ENCODE results near the gene AFMID. TPM values are rescaled to one million over a fixed set of nuclear protein-coding genes. Genes with fewer than 3 reads are reported as not detected.

AFMID gene
- total RNA-seq, 1 donor from 2014 or later, result 15.4 TPM

DNA sequence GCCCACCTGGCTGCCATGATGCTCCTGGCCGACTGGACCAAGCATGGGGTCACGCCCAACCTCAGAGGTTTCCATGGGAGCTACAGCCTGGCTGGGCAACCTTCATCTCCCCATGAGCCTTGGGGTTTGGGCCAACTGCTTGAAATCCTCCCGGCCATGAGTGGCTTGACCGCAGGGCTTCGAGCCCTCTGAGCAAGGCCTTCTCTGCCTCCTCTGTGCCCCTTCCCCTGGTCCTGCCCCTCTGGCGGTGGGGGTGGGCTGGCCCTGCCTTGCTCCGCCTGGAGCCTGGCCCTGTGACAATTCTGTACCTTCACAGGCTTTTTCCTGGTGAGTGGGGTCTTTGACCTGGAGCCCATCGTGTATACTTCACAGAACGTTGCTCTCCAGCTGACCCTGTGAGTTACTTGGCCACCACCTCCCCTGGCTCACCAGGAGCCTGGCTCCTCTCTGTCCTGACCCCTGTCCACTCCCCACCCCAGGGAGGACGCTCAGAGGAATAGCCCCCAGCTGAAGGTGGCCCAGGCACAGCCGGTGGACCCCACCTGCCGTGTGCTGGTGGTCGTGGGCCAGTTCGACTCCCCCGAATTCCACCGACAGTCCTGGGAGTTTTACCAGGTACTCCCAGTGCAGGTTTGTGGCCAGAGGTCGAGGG, 18.1 kb downstream of the AFMID start:
- no peak overlapping the region for H3K4me3 Mint-ChIP-seq
- TF ChIP-seq, protein P1, sequence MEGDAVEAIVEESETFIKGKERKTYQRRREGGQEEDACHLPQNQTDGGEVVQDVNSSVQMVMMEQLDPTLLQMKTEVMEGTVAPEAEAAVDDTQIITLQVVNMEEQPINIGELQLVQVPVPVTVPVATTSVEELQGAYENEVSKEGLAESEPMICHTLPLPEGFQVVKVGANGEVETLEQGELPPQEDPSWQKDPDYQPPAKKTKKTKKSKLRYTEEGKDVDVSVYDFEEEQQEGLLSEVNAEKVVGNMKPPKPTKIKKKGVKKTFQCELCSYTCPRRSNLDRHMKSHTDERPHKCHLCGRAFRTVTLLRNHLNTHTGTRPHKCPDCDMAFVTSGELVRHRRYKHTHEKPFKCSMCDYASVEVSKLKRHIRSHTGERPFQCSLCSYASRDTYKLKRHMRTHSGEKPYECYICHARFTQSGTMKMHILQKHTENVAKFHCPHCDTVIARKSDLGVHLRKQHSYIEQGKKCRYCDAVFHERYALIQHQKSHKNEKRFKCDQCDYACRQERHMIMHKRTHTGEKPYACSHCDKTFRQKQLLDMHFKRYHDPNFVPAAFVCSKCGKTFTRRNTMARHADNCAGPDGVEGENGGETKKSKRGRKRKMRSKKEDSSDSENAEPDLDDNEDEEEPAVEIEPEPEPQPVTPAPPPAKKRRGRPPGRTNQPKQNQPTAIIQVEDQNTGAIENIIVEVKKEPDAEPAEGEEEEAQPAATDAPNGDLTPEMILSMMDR (IDR thresholded peaks at IDR 0.05), result no peak
- ChIA-PET POLR2A (no interaction called here), CTCF (interaction anchor here (1.2 kb wide), 1 partner anchor 22 kb away, joined by 3 read pairs; no protein-coding TSS in a partner anchor)
- H3K27ac Mint-ChIP-seq, result no peak overlapping the region
- H3K9me3 Mint-ChIP-seq, result no peaks in the 10 kb centered on the region
- H3K36me3 Mint-ChIP-seq (ENCODE audit: low read depth), result peaks cover 4% of the 10 kb centered on the region
- DNase-seq (no peak), ATAC-seq (ENCODE audit: low read depth) (no peak)
- intact Hi-C loops (cut with micrococcal nuclease), result no loop called here
- H3K27me3 Mint-ChIP-seq, result no peaks in the 10 kb centered on the region
- H3K4me1 Mint-ChIP-seq, result no peaks in the 10 kb centered on the region

GRCh38 chr17:78206298-78206697, 19.1 kb downstream of the AFMID start:
- no peaks in the 10 kb centered on the region for H3K9me3 Mint-ChIP-seq
- ChIA-PET POLR2A (interaction anchor here (0.6 kb wide), 1 partner anchor 76 kb away, joined by 3 read pairs; the partner anchor contains the start of gene TMC8), CTCF (interaction anchor here (0.7 to 1.4 kb wide), 3 partner anchors 23 to 121 kb away, joined by 3 to 4 read pairs (median 3); no protein-coding TSS in a partner anchor)
- no peak overlapping the region for H3K4me3 Mint-ChIP-seq
- intact Hi-C loops (cut with micrococcal nuclease), result no loop called here
- H3K4me1 Mint-ChIP-seq, result no peaks in the 10 kb centered on the region
- ATAC-seq (ENCODE audit: low read depth) (no peak), DNase-seq (no peak)
- peaks cover 4% of the 10 kb centered on the region for H3K36me3 Mint-ChIP-seq (ENCODE audit: low read depth)
- H3K27me3 Mint-ChIP-seq, result no peaks in the 10 kb centered on the region
- TF ChIP-seq, protein P1 (IDR thresholded peaks at IDR 0.05), result no peak
- no peak overlapping the region for H3K27ac Mint-ChIP-seq

GRCh38 chr17:78208486-78208885, 21.3 kb downstream of the AFMID start:
- DNase-seq (no peak), ATAC-seq (ENCODE audit: low read depth) (no peak)
- Mint-ChIP-seq H3K27me3 (no peaks in the 10 kb centered on the region), H3K36me3 (ENCODE audit: low read depth) (peaks cover 4% of the 10 kb centered on the region), H3K9me3 (no peaks in the 10 kb centered on the region), H3K27ac (no peak overlapping the region), H3K4me1 (no peaks in the 10 kb centered on the region), H3K4me3 (no peak overlapping the region)
- ChIA-PET POLR2A (no interaction called here), CTCF (no interaction called here)
- TF ChIP-seq, protein P1 (IDR thresholded peaks at IDR 0.05), result no peak
- intact Hi-C loops (cut with micrococcal nuclease), result no loop called here

- intact Hi-C loops (cut with micrococcal nuclease), result no loop called here
- no peak overlapping the region for H3K27ac Mint-ChIP-seq
- no peaks in the 10 kb centered on the region for H3K9me3 Mint-ChIP-seq
- no peak overlapping the region for H3K4me3 Mint-ChIP-seq
- POLR2A ChIA-PET, result no interaction called here
- H3K36me3 Mint-ChIP-seq (ENCODE audit: low read depth), result no peaks in the 10 kb centered on the region
- DNase-seq (no peak), ATAC-seq (ENCODE audit: low read depth) (no peak)
- no peaks in the 10 kb centered on the region for H3K27me3 Mint-ChIP-seq
- TF ChIP-seq, protein P1 (IDR thresholded peaks at IDR 0.05), result no peak
- CTCF ChIA-PET, result no interaction called here
- H3K4me1 Mint-ChIP-seq, result peaks cover 7% of the 10 kb centered on the region
Observed at GRCh38 chr17:78210111-78210510, 22.9 kb downstream of the AFMID start.

DNA sequence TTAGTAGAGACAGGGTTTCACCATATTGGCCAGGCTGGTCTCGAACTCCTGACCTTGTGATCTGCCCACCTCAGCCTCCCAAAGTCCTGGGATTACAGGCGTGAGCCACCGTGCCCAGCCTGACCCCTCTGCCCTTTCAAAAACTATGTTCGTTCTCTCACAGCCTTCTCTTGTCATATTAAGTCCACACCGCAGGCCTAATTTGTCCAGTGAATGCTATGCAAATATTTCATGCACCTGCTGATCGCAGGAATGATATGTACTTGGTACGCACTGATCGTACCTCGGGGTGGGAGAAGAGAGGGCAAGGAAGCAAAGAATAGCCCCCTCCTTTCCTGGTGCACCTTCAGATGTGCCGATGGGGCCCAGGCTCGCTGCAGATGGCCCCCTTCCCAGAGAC, 23.9 kb downstream of the AFMID start:
- no peak for DNase-seq
- H3K4me1 Mint-ChIP-seq, result peaks cover 7% of the 10 kb centered on the region
- H3K27me3 Mint-ChIP-seq, result no peaks in the 10 kb centered on the region
- TF ChIP-seq, protein P1 (IDR thresholded peaks at IDR 0.05), result no peak
- ChIA-PET CTCF (no interaction called here), POLR2A (no interaction called here)
- H3K27ac Mint-ChIP-seq, result no peak overlapping the region
- intact Hi-C loops (cut with micrococcal nuclease), result no loop called here
- no peak overlapping the region for H3K4me3 Mint-ChIP-seq
- no peak for ATAC-seq (ENCODE audit: low read depth)
- H3K36me3 Mint-ChIP-seq (ENCODE audit: low read depth), result no peaks in the 10 kb centered on the region
- no peaks in the 10 kb centered on the region for H3K9me3 Mint-ChIP-seq
